Bronchial epithelial cell (primary cell): ENCODE results near the gene AGMAT. TPM values are rescaled to one million over a fixed set of nuclear protein-coding genes. Genes with fewer than 3 reads are reported as not detected.
A peak's percentile ranks its signal among the peaks of the same experiment; 100 is the strongest.

ENCODE experiments used
- DNase-seq: peaks from one replicate; pipeline ENCODE4 v3.0.0-alpha.2; 2010; ENCODE audit warnings: low read depth
- FAIRE-seq: peaks from 2 replicates; lab custom pipeline; 2011; peaks lifted over from hg19 to GRCh38; lab: Jason Lieb, UNC
- H3K27me3 ChIP-seq: 2 replicates; pipeline ENCODE4 v1.5.1; 2011; ENCODE audit warnings: low read length; ENCODE audit not compliant: control insufficient read depth, insufficient read depth
- H3K36me3 ChIP-seq: 2 replicates; pipeline ENCODE4 v1.5.1; 2011; ENCODE audit warnings: low read length; ENCODE audit not compliant: control insufficient read depth, insufficient read depth
- H3K4me3 ChIP-seq: 2 replicates; pipeline ENCODE4 v1.5.1; 2011; ENCODE audit warnings: mild to moderate bottlenecking, low read depth, low read length, control low read depth
- CTCF ChIP-seq: IDR thresholded peaks from 2 replicates; pipeline ENCODE4 v1.5.1; 2011; ENCODE audit warnings: mild to moderate bottlenecking, moderate library complexity, low read length, control low read depth, inconsistent platforms; ENCODE audit not compliant: insufficient read depth, severe bottlenecking
- total RNA-seq: library from RNA; depleted of rRNA; stranded (reverse); fragments of >200 nt; gene quantifications from 2 replicates; pipeline ENCODE4 v1.2.1, GENCODE V29; 2014

Gene AGMAT
- total RNA-seq: 0.51 and 1.6 TPM in 2 replicates

- DNase-seq: no peak
- Histone ChIP-seq H3K36me3 (no peaks in the 10 kb centered on the region), H3K4me3 (peak within 1 kb of the TSS; percentile 41), H3K27me3 (no peaks in the 10 kb centered on the region)
- FAIRE-seq: no peak
- TF ChIP-seq CTCF: peak; percentile 38
These were observed at the start of gene AGMAT for GRCh38 chr1:15584489-15585363. AGMAT (minus strand) TSS chr1:15585051; CDS start chr1:15584967, 84 bp downstream.

GRCh38 chr1:15633756-15634420, 49.0 kb upstream of the AGMAT start:
- FAIRE-seq (no peak), DNase-seq (no peak)
- no peak for TF ChIP-seq CTCF
- H3K27me3 ChIP-seq: no peaks in the 10 kb centered on the region
- peaks cover 30% of the 10 kb centered on the region for H3K36me3 ChIP-seq
- H3K4me3 ChIP-seq: no peak overlapping the region

GRCh38 chr1:15628003-15628402, 43.2 kb upstream of the AGMAT start:
- Histone ChIP-seq H3K27me3 (no peaks in the 10 kb centered on the region), H3K36me3 (peaks cover 11% of the 10 kb centered on the region), H3K4me3 (no peak overlapping the region)
- TF ChIP-seq CTCF: no peak
- no peak for FAIRE-seq
- DNase-seq: no peak

- TF ChIP-seq CTCF: no peak
- FAIRE-seq (no peak), DNase-seq (no peak)
- H3K27me3 ChIP-seq: no peaks in the 10 kb centered on the region
- no peak overlapping the region for H3K4me3 ChIP-seq
- H3K36me3 ChIP-seq: peaks cover 9% of the 10 kb centered on the region
These were observed 42.6 kb upstream of the AGMAT start for GRCh38 chr1:15627343-15627988.

GRCh38 chr1:15626269-15626950, 41.6 kb upstream of the AGMAT start:
- Histone ChIP-seq H3K4me3 (no peak overlapping the region), H3K27me3 (no peaks in the 10 kb centered on the region), H3K36me3 (peaks cover 7% of the 10 kb centered on the region)
- no peak for TF ChIP-seq CTCF
- FAIRE-seq: no peak
- DNase-seq: no peak
